HFFc6 (cell line): ENCODE data around the gene CA12. TPM values are rescaled to one million over a fixed set of nuclear protein-coding genes. Genes with fewer than 3 reads are reported as not detected.

ENCODE experiments used
- DNase-seq: peaks from one replicate; pipeline ENCODE4 v3.0.0-alpha.2; 2018
- H3K27ac Mint-ChIP-seq: 2 replicates; pipeline ENCODE4 v1.8.0; 2020; ENCODE audit warnings: mild to moderate bottlenecking, mixed read lengths
- H3K27me3 Mint-ChIP-seq: 2 replicates; pipeline ENCODE4 v1.8.0; 2021; ENCODE audit warnings: mild to moderate bottlenecking, moderate library complexity, mixed read lengths; ENCODE audit not compliant: insufficient read depth
- H3K36me3 Mint-ChIP-seq: 2 replicates; pipeline ENCODE4 v1.8.0; 2021; ENCODE audit warnings: low read depth, mixed read lengths
- H3K4me1 Mint-ChIP-seq: 2 replicates; pipeline ENCODE4 v1.8.0; 2020; ENCODE audit warnings: low read depth, mixed read lengths
- H3K4me3 Mint-ChIP-seq: 2 replicates; pipeline ENCODE4 v1.8.0; 2020; ENCODE audit warnings: mild to moderate bottlenecking, moderate library complexity, mixed read lengths
- H3K9me3 Mint-ChIP-seq: 2 replicates; pipeline ENCODE4 v1.8.0; 2020; ENCODE audit warnings: mild to moderate bottlenecking, mixed read lengths
- CTCF ChIP-seq: fragments of 200-600 bp; sonication (generic); IDR thresholded peaks from 2 replicates; pipeline ENCODE4 v1.5.0; 2021; ENCODE audit warnings: antibody characterized with exemption, mild to moderate bottlenecking
- total RNA-seq, 6 experiments: library from RNA; stranded (reverse); fragmentation: NEBNext Ultra II Directional; extraction: Animal tissue kit (Norgen Biotek cat#: 25700); gene quantifications; 2 replicates in 1 of 6; 3 replicates in 5 of 6; pipeline ENCODE4 v1.2.3, GENCODE V29; 2021

Gene CA12
- total RNA-seq, 6 experiments from 2014 or later: 8.3 to 18.2 (median 15.8) TPM

GRCh38 chr15:63369781-63370180 lies 11.9 kb downstream of the CA12 start:
- H3K9me3 Mint-ChIP-seq: no peaks in the 10 kb centered on the region
- H3K4me1 Mint-ChIP-seq: peaks cover 75% of the 10 kb centered on the region
- H3K4me3 Mint-ChIP-seq: no peak overlapping the region
- 0 out of 2 replicates have a peak, but pooled peaks cover 3% of the 10 kb centered on the region for H3K36me3 Mint-ChIP-seq
- no peak for TF ChIP-seq CTCF
- peaks cover 3% of the 10 kb centered on the region for H3K27me3 Mint-ChIP-seq
- no peak for DNase-seq
- no peak overlapping the region for H3K27ac Mint-ChIP-seq

- Mint-ChIP-seq H3K27me3 (peaks cover 3% of the 10 kb centered on the region), H3K4me3 (no peak overlapping the region), H3K36me3 (0 out of 2 replicates have a peak, but pooled peaks cover 3% of the 10 kb centered on the region), H3K9me3 (no peaks in the 10 kb centered on the region), H3K4me1 (peaks cover 74% of the 10 kb centered on the region), H3K27ac (no peak overlapping the region)
- no peak for DNase-seq
- TF ChIP-seq CTCF: no peak
These were observed 12.3 kb downstream of the CA12 start for GRCh38 chr15:63369296-63369695.

GRCh38 chr15:63368503-63368902 lies 13.1 kb downstream of the CA12 start:
- H3K4me1 Mint-ChIP-seq: peaks cover 67% of the 10 kb centered on the region

GRCh38 chr15:63367900-63368299 lies 13.7 kb downstream of the CA12 start:
- no peak overlapping the region for H3K27ac Mint-ChIP-seq
- H3K36me3 Mint-ChIP-seq: 0 out of 2 replicates have a peak, but pooled peaks cover 3% of the 10 kb centered on the region
- peaks cover 61% of the 10 kb centered on the region for H3K4me1 Mint-ChIP-seq
- H3K9me3 Mint-ChIP-seq: no peaks in the 10 kb centered on the region
- no peak for DNase-seq
- H3K4me3 Mint-ChIP-seq: no peak overlapping the region
- no peak for TF ChIP-seq CTCF
- peaks cover 8% of the 10 kb centered on the region for H3K27me3 Mint-ChIP-seq

More at GRCh38 chr15:63368503-63368902, 13.1 kb downstream of the CA12 start:
- Mint-ChIP-seq H3K27me3 (peaks cover 2% of the 10 kb centered on the region), H3K9me3 (no peaks in the 10 kb centered on the region), H3K27ac (no peak overlapping the region), H3K36me3 (0 out of 2 replicates have a peak, but pooled peaks cover 3% of the 10 kb centered on the region), H3K4me3 (no peak overlapping the region)
- no peak for DNase-seq
- TF ChIP-seq CTCF: no peak

GRCh38 chr15:63367390-63367789 lies 14.3 kb downstream of the CA12 start:
- H3K9me3 Mint-ChIP-seq: no peaks in the 10 kb centered on the region
- peaks cover 9% of the 10 kb centered on the region for H3K27me3 Mint-ChIP-seq
- H3K27ac Mint-ChIP-seq: no peak overlapping the region
- no peak for TF ChIP-seq CTCF
- DNase-seq: no peak
- H3K36me3 Mint-ChIP-seq: 0 out of 2 replicates have a peak, but pooled peaks cover 3% of the 10 kb centered on the region
- peaks cover 55% of the 10 kb centered on the region for H3K4me1 Mint-ChIP-seq
- H3K4me3 Mint-ChIP-seq: no peak overlapping the region
